AG08396 (cell line): ENCODE results near the gene CDC42EP4.

Experiments
- DNase-seq: peaks from one replicate; pipeline ENCODE4 v3.0.0; 2012; ENCODE audit warnings: low spot score, mixed read lengths

The CDC42EP4 gene, protein sequence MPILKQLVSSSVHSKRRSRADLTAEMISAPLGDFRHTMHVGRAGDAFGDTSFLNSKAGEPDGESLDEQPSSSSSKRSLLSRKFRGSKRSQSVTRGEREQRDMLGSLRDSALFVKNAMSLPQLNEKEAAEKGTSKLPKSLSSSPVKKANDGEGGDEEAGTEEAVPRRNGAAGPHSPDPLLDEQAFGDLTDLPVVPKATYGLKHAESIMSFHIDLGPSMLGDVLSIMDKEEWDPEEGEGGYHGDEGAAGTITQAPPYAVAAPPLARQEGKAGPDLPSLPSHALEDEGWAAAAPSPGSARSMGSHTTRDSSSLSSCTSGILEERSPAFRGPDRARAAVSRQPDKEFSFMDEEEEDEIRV

GRCh38 chr17:73311781-73312641 lies at the start of gene CDC42EP4:
TSS of gene CDC42EP4 (minus strand) at chr17:73312001. CDS start at chr17:73286500, 25,501 bp downstream.
- peak; percentile 97 for DNase-seq

- DNase-seq: no peak
These were observed 49.4 kb upstream of the CDC42EP4 start for GRCh38 chr17:73360961-73361761.

DNA sequence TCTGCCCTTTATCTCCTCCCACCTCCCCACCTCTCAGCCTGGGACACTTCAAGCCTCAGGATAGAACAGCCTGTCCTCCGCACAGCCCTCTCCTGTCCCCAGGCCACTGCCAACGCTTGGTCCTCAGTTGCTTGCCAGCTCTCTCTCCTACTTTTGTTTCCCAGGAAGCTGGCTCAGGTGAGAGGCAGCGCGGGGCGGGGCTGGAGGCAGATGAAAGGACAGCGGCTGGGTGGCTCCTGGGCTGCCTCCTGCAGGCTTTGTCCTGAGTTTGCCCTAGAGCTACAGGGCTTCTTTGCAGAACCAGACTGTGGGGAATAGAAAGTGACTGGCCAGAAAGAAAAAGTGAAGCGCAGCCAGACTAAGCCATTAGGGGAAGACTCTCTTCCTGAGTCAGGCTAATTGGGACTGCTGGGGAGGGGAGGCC lies 48.2 kb upstream of the CDC42EP4 start:
- no peak for DNase-seq

GRCh38 chr17:73359352-73359751 lies 47.6 kb upstream of the CDC42EP4 start:
- DNase-seq: no peak

GRCh38 chr17:73358668-73359067 lies 46.9 kb upstream of the CDC42EP4 start:
- no peak for DNase-seq

- no peak for DNase-seq
These were observed 46.2 kb upstream of the CDC42EP4 start for GRCh38 chr17:73357981-73358380.

- DNase-seq: no peak
These were observed 45.5 kb upstream of the CDC42EP4 start for GRCh38 chr17:73357318-73357717.

GRCh38 chr17:73356561-73357170 lies 44.9 kb upstream of the CDC42EP4 start:
- no peak for DNase-seq

DNA sequence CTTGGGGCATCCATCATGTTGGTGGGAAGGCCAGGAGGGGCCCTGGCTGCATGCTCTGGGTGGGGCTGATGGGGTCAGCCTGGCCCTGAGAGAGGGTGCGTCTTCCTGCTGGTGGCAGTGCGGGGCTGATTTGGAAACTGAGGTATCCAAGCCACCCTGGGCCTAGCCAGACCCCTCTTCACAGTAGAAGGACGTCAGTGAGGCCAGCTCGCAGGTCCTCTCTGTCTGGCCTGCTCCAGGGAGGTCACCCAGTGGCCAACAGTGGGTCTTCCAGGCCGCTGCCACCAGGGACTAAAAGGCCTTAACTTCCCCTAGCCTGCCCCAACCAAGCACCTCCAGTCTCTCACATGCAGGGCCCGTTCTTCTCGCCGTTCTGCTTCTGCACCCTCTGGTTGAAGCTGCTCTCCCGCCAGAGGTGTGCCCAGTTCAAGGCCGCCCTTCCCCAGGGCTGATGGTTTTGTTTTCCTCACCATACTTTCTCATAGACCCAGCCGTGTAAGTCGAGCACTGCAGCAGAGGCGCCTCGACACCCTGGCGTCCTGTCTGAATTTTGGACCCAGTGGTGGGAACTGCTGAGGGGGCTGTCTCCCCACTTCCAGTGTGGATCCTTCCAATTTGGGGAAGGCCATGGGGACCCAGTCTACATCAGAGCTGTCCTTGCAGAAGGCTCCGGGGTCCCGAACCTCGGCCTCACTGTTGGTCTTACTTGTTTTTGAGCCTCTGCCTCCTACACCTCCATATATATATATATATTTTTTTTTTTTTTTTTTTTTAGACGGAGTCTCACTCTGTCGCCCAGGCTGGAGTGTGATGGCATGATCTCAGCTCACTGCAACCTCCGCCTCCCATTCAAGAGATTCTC lies 42.9 kb upstream of the CDC42EP4 start:
- DNase-seq: no peak

- DNase-seq: no peak
These were observed 40.5 kb upstream of the CDC42EP4 start for GRCh38 chr17:73352261-73352660.

GRCh38 chr17:73351764-73352163 lies 40.0 kb upstream of the CDC42EP4 start:
- no peak for DNase-seq

- no peak for DNase-seq
These were observed 39.1 kb upstream of the CDC42EP4 start for GRCh38 chr17:73350864-73351263.

- DNase-seq: no peak
These were observed 37.8 kb upstream of the CDC42EP4 start for GRCh38 chr17:73349647-73350046.

DNA sequence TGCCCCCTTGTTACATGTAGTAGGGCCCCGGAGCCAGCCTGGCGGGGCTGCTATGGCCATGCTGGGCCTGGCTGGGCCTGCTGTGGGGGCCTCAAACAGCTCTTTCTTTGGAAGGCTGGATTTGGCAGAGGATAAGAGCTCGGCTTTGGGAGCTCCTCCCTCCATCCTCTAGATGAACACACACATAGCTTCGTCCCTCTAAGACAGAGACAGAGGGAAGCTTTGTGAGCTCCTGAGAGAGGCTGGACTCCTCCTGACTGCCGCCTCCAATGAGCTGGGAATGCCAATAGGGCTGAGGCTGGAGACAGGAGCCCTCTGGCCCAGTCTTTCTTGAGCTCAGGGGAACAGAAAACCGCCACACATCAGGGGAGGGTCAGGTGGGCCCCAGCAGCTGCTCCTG lies 37.3 kb upstream of the CDC42EP4 start:
- no peak for DNase-seq

- DNase-seq: no peak
These were observed 37.0 kb upstream of the CDC42EP4 start for GRCh38 chr17:73348829-73349095.

DNA sequence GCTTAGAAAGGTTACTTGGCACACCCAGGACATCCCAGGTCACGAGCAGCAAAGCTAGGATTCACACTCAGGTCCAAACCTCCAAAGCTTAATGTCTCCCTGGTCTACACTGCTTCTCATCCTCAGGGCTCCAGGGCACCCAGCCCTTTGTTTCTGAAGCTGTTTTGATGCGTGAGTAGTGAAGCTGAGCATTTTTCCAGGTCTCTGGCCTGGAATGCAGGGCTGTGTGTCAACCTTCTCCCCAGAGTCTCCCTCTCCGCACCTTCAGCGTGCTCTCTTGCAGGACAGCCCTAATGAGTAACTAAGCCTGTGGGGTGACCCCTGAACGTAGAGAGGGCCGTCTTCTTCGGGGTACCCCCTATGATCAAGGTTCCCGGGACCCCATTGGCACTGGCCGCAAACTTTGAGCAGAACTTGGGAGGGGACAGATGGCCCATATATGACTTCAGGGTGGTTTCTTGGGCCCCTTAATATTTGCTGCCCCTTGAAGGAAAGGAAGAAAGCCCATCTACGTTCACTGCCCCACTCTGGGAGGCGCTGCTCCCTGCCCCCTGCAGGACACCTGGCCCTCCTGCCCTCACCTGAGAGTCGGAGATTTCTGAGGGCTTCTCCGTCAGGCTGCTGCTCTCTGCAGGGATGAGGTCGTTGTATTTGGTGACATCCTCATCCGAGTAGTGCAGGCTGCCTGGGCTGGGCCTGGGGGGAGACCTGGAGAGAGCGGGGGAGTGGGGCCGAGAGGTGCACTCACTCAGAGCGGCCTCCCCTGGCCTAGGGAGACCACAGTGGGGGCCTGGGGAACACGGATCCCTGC lies 36.4 kb upstream of the CDC42EP4 start:
- DNase-seq: no peak

GRCh38 chr17:73347351-73347750 lies 35.5 kb upstream of the CDC42EP4 start:
- DNase-seq: no peak

GRCh38 chr17:73346501-73347162 lies 34.8 kb upstream of the CDC42EP4 start:
- DNase-seq: no peak

GRCh38 chr17:73343739-73344454 lies 32.1 kb upstream of the CDC42EP4 start:
- DNase-seq: no peak
